ENCODE measurements around the gene CAPN12. TPM values are rescaled to one million over a fixed set of nuclear protein-coding genes. Genes with fewer than 3 reads are reported as not detected.

CAPN12 gene
- polyA plus RNA-seq, 1 of the 3 experiments (the other 2 are of a cell fraction), result 3.0 TPM

DNA sequence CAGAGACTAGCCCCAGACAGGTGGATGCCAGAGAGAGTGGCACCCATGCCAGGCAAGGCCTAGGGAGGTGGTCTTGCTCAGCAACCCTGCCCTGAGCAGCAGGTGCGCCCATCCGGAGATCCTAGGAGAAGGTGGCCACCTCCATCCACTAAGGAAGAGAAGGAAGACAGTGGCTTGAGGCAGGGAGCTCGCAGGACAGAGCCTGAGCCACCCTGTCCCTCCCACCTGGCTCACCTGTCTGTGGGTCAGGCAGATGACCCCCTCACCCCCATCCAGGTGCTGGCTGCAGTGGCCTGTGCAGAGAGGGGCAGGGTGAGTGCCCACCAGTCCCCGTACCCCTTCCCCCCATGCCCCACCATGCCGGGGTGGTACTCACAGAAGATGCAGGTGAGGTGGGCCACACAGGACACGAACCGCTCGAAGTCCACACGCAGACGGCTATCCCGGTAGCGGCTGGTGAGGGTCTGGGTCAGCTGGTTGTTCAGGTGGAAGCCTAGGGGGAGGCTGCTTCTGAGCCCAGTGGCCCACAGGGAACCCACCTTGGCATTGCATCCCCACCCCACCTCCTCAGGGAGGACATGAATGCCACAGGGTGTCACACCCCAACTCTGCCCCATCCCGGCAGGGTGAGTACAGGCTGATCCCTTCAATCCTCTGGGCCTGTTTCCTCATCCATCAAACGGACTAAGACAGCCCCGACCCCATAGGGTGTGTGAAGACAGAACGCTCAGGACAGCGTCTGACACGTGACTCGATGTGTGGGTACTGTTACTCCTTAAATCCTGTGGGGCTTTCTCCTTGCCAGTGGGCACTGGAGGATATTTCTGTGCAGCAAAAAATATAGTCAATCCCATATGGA is 13.3 kb downstream of the CAPN12 start:
- POLR2A ChIA-PET, result no interaction called here

More for the DNA sequence above, 13.3 kb downstream of the CAPN12 start:
- Histone ChIP-seq H3K9me2 (no peaks in the 10 kb centered on the region), H3K27ac (ENCODE audit: low read depth in 2 of 2, low read length in 1 of 2) (no peak overlapping the region; a peak in 1 of 4 replicates), H3K79me2 (ENCODE audit: insufficient read depth) (no peaks in the 10 kb centered on the region; the same call in 1 of the 2 replicates), H3K9ac (no peak overlapping the region), H3K4me1 (ENCODE audit: control insufficient read depth in 1 of 2, insufficient read depth in 2 of 2, low read depth in 1 of 2, low read length in 1 of 2) (peaks cover 3 to 12% of the 10 kb centered on the region in 2 experiments; a peak in 3 of 4 replicates), H3F3A (replicated peaks; ENCODE audit: insufficient read depth) (peaks cover 56% of the 10 kb centered on the region), H3K4me3 (ENCODE audit: low read depth in 2 of 2, low read length in 1 of 2) (no peak overlapping the region), H2AFZ (ENCODE audit: low read depth) (no peak overlapping the region), H4K20me1 (ENCODE audit: insufficient read depth) (peaks cover 10% of the 10 kb centered on the region; the same call in 1 of the 2 replicates), H3K4me2 (no peak overlapping the region), H3K36me3 (replicated peaks in 1 of 2; ENCODE audit: control insufficient read depth in 1 of 2, insufficient read depth in 2 of 2, low read length in 1 of 2) (peaks cover 31 to 51% of the 10 kb centered on the region in 2 experiments), H3K9me3 (no peaks in the 10 kb centered on the region), H3K27me3 (ENCODE audit: insufficient read depth) (no peaks in the 10 kb centered on the region)
- no peak for TF ChIP-seq GABPA (IDR thresholded peaks at IDR 0.05; ENCODE audit: low read depth)
- TF ChIP-seq, protein P1, sequence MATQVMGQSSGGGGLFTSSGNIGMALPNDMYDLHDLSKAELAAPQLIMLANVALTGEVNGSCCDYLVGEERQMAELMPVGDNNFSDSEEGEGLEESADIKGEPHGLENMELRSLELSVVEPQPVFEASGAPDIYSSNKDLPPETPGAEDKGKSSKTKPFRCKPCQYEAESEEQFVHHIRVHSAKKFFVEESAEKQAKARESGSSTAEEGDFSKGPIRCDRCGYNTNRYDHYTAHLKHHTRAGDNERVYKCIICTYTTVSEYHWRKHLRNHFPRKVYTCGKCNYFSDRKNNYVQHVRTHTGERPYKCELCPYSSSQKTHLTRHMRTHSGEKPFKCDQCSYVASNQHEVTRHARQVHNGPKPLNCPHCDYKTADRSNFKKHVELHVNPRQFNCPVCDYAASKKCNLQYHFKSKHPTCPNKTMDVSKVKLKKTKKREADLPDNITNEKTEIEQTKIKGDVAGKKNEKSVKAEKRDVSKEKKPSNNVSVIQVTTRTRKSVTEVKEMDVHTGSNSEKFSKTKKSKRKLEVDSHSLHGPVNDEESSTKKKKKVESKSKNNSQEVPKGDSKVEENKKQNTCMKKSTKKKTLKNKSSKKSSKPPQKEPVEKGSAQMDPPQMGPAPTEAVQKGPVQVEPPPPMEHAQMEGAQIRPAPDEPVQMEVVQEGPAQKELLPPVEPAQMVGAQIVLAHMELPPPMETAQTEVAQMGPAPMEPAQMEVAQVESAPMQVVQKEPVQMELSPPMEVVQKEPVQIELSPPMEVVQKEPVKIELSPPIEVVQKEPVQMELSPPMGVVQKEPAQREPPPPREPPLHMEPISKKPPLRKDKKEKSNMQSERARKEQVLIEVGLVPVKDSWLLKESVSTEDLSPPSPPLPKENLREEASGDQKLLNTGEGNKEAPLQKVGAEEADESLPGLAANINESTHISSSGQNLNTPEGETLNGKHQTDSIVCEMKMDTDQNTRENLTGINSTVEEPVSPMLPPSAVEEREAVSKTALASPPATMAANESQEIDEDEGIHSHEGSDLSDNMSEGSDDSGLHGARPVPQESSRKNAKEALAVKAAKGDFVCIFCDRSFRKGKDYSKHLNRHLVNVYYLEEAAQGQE (IDR thresholded peaks at IDR 0.05; ENCODE audit: low read depth, low read length), result no peak
- no peak for TF ChIP-seq EP300 (IDR thresholded peaks at IDR 0.05; ENCODE audit: borderline replicate concordance in 1 of 2, low read depth in 1 of 2, low read length in 1 of 2)
- TF ChIP-seq CHD2 (IDR thresholded peaks at IDR 0.05; ENCODE audit: low read length, partially characterized antibody), result no peak
- no peak for TF ChIP-seq RCOR1 (IDR thresholded peaks at IDR 0.05; ENCODE audit: low read length)
- TF ChIP-seq, protein P2, sequence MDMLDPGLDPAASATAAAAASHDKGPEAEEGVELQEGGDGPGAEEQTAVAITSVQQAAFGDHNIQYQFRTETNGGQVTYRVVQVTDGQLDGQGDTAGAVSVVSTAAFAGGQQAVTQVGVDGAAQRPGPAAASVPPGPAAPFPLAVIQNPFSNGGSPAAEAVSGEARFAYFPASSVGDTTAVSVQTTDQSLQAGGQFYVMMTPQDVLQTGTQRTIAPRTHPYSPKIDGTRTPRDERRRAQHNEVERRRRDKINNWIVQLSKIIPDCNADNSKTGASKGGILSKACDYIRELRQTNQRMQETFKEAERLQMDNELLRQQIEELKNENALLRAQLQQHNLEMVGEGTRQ (IDR thresholded peaks at IDR 0.05; ENCODE audit: borderline replicate concordance, low read depth, low read length), result no peak
- TF ChIP-seq TEAD4 (IDR thresholded peaks at IDR 0.05; ENCODE audit: borderline replicate concordance, insufficient read depth), result no peak
- no peak for TF ChIP-seq YY1 (IDR thresholded peaks at IDR 0.05; ENCODE audit: low read depth)
- TF ChIP-seq, protein P3, sequence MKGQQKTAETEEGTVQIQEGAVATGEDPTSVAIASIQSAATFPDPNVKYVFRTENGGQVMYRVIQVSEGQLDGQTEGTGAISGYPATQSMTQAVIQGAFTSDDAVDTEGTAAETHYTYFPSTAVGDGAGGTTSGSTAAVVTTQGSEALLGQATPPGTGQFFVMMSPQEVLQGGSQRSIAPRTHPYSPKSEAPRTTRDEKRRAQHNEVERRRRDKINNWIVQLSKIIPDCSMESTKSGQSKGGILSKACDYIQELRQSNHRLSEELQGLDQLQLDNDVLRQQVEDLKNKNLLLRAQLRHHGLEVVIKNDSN (IDR thresholded peaks at IDR 0.05; ENCODE audit: borderline replicate concordance, low read depth), result no peak
- no peak for TF ChIP-seq POLR2AphosphoS5 (IDR thresholded peaks at IDR 0.05; ENCODE audit: low read depth, low read length)
- no peak for TF ChIP-seq FOXM1 (IDR thresholded peaks at IDR 0.05; ENCODE audit: low read depth)
- TF ChIP-seq SMC3 (IDR thresholded peaks at IDR 0.05; ENCODE audit: low read depth, low read length), result no peak
- no peak for TF ChIP-seq MXI1 (IDR thresholded peaks at IDR 0.05; ENCODE audit: low read depth, low read length)
- no peak for TF ChIP-seq SIN3A (IDR thresholded peaks at IDR 0.05; ENCODE audit: borderline replicate concordance, low read depth, low read length)
- TF ChIP-seq JUND (IDR thresholded peaks at IDR 0.05), result no peak
- TF ChIP-seq NFIC (IDR thresholded peaks at IDR 0.05; ENCODE audit: borderline replicate concordance), result no peak
- no peak for TF ChIP-seq MEF2A (IDR thresholded peaks at IDR 0.05; ENCODE audit: borderline replicate concordance, low read depth)
- TF ChIP-seq, protein P4, sequence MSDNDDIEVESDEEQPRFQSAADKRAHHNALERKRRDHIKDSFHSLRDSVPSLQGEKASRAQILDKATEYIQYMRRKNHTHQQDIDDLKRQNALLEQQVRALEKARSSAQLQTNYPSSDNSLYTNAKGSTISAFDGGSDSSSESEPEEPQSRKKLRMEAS (IDR thresholded peaks at IDR 0.05; ENCODE audit: low read depth), result no peak
- TF ChIP-seq RXRA (IDR thresholded peaks at IDR 0.05; ENCODE audit: borderline replicate concordance, low read depth), result no peak
- TF ChIP-seq TCF12 (IDR thresholded peaks at IDR 0.05), result no peak
- DNase-seq, result no peak
- CTCF ChIA-PET, result interaction anchor here (0.6 to 1.6 kb wide), 8 partner anchors 12 to 231 kb away, joined by 3 to 5 read pairs (median 4); partner anchors contain the start of genes CAPN12, MRPS12 and SARS2
- WGBS (ENCODE audit: low lambda C conversion rate), result 96% methylated on average over 15 of the region's 19 CpGs
